GM12892 (cell line): ENCODE data around the gene UQCR11.

Experiments
- POLR2A ChIP-seq: IDR thresholded peaks from 2 replicates; pipeline ENCODE4 v1.6.1; 2011; ENCODE audit warnings: low read depth, low read length, control low read depth
- POLR2AphosphoS5 ChIP-seq: IDR thresholded peaks from 2 replicates; pipeline ENCODE4 v1.6.1; 2011; ENCODE audit warnings: low read depth, low read length, control low read depth
- TAF1 ChIP-seq: IDR thresholded peaks from 2 replicates; pipeline ENCODE4 v1.6.1; 2011; ENCODE audit warnings: low read depth, mild to moderate bottlenecking, control low read depth, low read length, borderline replicate concordance

- TF ChIP-seq TAF1 (no peak), POLR2A (no peak), POLR2AphosphoS5 (no peak)
These were observed 21.9 kb upstream of the UQCR11 start for GRCh38 chr19:1627194-1627593.
